Ascending aorta (tissue), 2 donors: ENCODE results near the gene MAU2. TPM values are rescaled to one million over a fixed set of nuclear protein-coding genes. Genes with fewer than 3 reads are reported as not detected.

Experiments used
- DNase-seq, 2 donors: peaks; one replicate each; pipeline ENCODE4 v3.0.0-alpha.2; 2019; ENCODE audit warnings: low spot score in 2 of 2
- H3K27ac ChIP-seq, 2 donors: fragments of 200-600 bp; sonication (generic); one replicate each; pipeline ENCODE4 v1.5.1; 2016 to 2017; ENCODE audit warnings: mild to moderate bottlenecking in 1 of 2
- H3K27me3 ChIP-seq: fragments of 200-600 bp; sonication (generic); one replicate; pipeline ENCODE4 v1.5.1; 2017
- H3K36me3 ChIP-seq, 2 donors: fragments of 200-600 bp; sonication (generic); one replicate each; pipeline ENCODE4 v1.5.1; 2016
- H3K4me1 ChIP-seq, 2 donors: fragments of 200-600 bp; sonication (generic); one replicate each; pipeline ENCODE4 v1.5.1; 2016 to 2017; ENCODE audit warnings: mild to moderate bottlenecking in 1 of 2
- H3K4me3 ChIP-seq, 2 donors: fragments of 200-600 bp; sonication (generic); one replicate each; pipeline ENCODE4 v1.5.1; 2016 to 2017; ENCODE audit warnings: mild to moderate bottlenecking in 1 of 2
- H3K9me3 ChIP-seq, 2 donors: fragments of 200-600 bp; sonication (generic); one replicate each; pipeline ENCODE4 v1.5.1; 2016
- CTCF ChIP-seq, 3 experiments: fragments of 200-600 bp in 2 of 3; fragments of 450-650 bp in 1 of 3; sonication (generic) in 2 of 3; IDR thresholded peaks; one replicate each; pipeline ENCODE4 v1.5.1; 2016 to 2019; ENCODE audit warnings: antibody characterized with exemption in 3 of 3, mild to moderate bottlenecking in 1 of 3, moderate library complexity in 1 of 3
- intact Hi-C: fragments of 100-400 bp; cut with DNase I; formaldehyde crosslinking; loops from one replicate; pipeline ENCODE4 v1.15.1; 2023
- total RNA-seq: library from RNA; depleted of rRNA; stranded (reverse); fragments of >200 nt; gene quantifications from one replicate; pipeline ENCODE4 v1.1.0, GENCODE V29; 2016

The MAU2 gene
- total RNA-seq, 1 donor from 2014 or later = 41.2 TPM

- intact Hi-C loops = no loop called here
- no peak overlapping the region for H3K27ac ChIP-seq
- no peak for TF ChIP-seq CTCF (IDR thresholded peaks at IDR 0.05)
- H3K9me3 ChIP-seq = no peaks in the 10 kb centered on the region
- no peak overlapping the region for H3K4me3 ChIP-seq
- no peaks in the 10 kb centered on the region for H3K27me3 ChIP-seq
- H3K4me1 ChIP-seq = no peaks in the 10 kb centered on the region
- peaks cover 73 to 91% of the 10 kb centered on the region in 2 donors for H3K36me3 ChIP-seq
- no peak for DNase-seq
These were observed 14.4 kb upstream of the MAU2 start for GRCh38 chr19:19306191-19306590.

- no peak for DNase-seq
- intact Hi-C loops = no loop called here
- H3K36me3 ChIP-seq = peaks cover 60 to 83% of the 10 kb centered on the region in 2 donors
- no peak overlapping the region for H3K4me3 ChIP-seq
- no peaks in the 10 kb centered on the region for H3K27me3 ChIP-seq
- H3K4me1 ChIP-seq = no peaks in the 10 kb centered on the region
- no peak for TF ChIP-seq CTCF (IDR thresholded peaks at IDR 0.05)
- no peaks in the 10 kb centered on the region for H3K9me3 ChIP-seq
- no peak overlapping the region for H3K27ac ChIP-seq
These were observed 12.3 kb upstream of the MAU2 start for GRCh38 chr19:19308373-19308772.

- Histone ChIP-seq H3K4me1 (peaks cover 2 to 10% of the 10 kb centered on the region in 2 donors), H3K27me3 (no peaks in the 10 kb centered on the region), H3K9me3 (no peaks in the 10 kb centered on the region), H3K36me3 (peaks cover 29 to 50% of the 10 kb centered on the region in 2 donors), H3K4me3 (no peak overlapping the region), H3K27ac (no peak overlapping the region)
- intact Hi-C loops = no loop called here
- TF ChIP-seq CTCF (IDR thresholded peaks at IDR 0.05) = no peak
- no peak for DNase-seq
These were observed 5.2 kb upstream of the MAU2 start for GRCh38 chr19:19315444-19315843.

- Histone ChIP-seq H3K4me1 (peaks cover 2 to 10% of the 10 kb centered on the region in 2 donors), H3K4me3 (no peak overlapping the region), H3K27me3 (no peaks in the 10 kb centered on the region), H3K9me3 (no peaks in the 10 kb centered on the region), H3K27ac (no peak overlapping the region), H3K36me3 (peaks cover 27 to 44% of the 10 kb centered on the region in 2 donors)
- no peak for DNase-seq
- intact Hi-C loops = no loop called here
- TF ChIP-seq CTCF (IDR thresholded peaks at IDR 0.05) = no peak
These were observed 4.5 kb upstream of the MAU2 start for GRCh38 chr19:19316082-19316481.

- no peak for TF ChIP-seq CTCF (IDR thresholded peaks at IDR 0.05)
- intact Hi-C loops = loop anchor here (2.0 kb wide), 1 partner anchor 127 kb away; the partner anchor contains the start of genes BORCS8 and RFXANK
- Histone ChIP-seq H3K27ac (peak overlapping the region; percentile 80 to 86), H3K27me3 (no peaks in the 10 kb centered on the region), H3K4me1 (peaks cover 7 to 20% of the 10 kb centered on the region in 2 donors), H3K4me3 (peak overlapping the region; percentile 76 to 88), H3K36me3 (peaks cover 16 to 35% of the 10 kb centered on the region in 2 donors), H3K9me3 (no peaks in the 10 kb centered on the region)
- DNase-seq = no peak
These were observed 783 bp upstream of the MAU2 start for GRCh38 chr19:19319732-19320360.
